Esophagus squamous epithelium (tissue), 5 donors: ENCODE results near the gene PIGV. TPM values are rescaled to one million over a fixed set of nuclear protein-coding genes. Genes with fewer than 3 reads are reported as not detected.
A peak's percentile ranks its signal among the peaks of the same experiment; 100 is the strongest.
"Not testable (repeated sequence)": the region's sequence is repeated elsewhere in the genome, so short reads cannot be mapped to it uniquely, and the experiment has no call there.

Source experiments
- DNase-seq: peaks from one replicate; lab custom pipeline; 2025; lab: John Stamatoyannopoulos, UW
- H3K27ac ChIP-seq, 4 donors: fragments of 200-600 bp; sonication (generic); one replicate each; pipeline ENCODE4 v1.5.1; 2016 to 2019; ENCODE audit warnings: mild to moderate bottlenecking in 1 of 4
- H3K27me3 ChIP-seq, 4 donors: fragments of 200-600 bp; sonication (generic); 1 replicate in 3 of 4; 2 replicates in 1 of 4; pipeline versions ENCODE4 v1.5.1 to v1.6.0; 2017 to 2021; ENCODE audit warnings: antibody characterized with exemption in 1 of 4
- H3K36me3 ChIP-seq, 3 donors: fragments of 200-600 bp; sonication (generic); one replicate each; pipeline ENCODE4 v1.5.1; 2016 to 2019
- H3K4me1 ChIP-seq, 3 donors: fragments of 200-600 bp; sonication (generic); one replicate each; pipeline ENCODE4 v1.5.1; 2017 to 2019
- H3K4me3 ChIP-seq, 4 donors: fragments of 200-600 bp; sonication (generic); 1 replicate in 3 of 4; 2 replicates in 1 of 4; pipeline ENCODE4 v1.5.1; 2016 to 2019; ENCODE audit warnings: mild to moderate bottlenecking in 2 of 4, moderate library complexity in 1 of 4
- H3K9me3 ChIP-seq, 3 donors: fragments of 200-600 bp; sonication (generic); one replicate each; pipeline ENCODE4 v1.5.1; 2016 to 2019
- CTCF ChIP-seq, 6 experiments: fragments of 450-650 bp in 4 of 6; fragments of 200-600 bp in 2 of 6; sonication (generic) in 2 of 6; IDR thresholded peaks; one replicate each; pipeline ENCODE4 v1.5.1; 2016 to 2019; ENCODE audit warnings: antibody characterized with exemption in 6 of 6, mild to moderate bottlenecking in 4 of 6, moderate library complexity in 4 of 6
- POLR2A ChIP-seq, 4 donors: fragments of 450-650 bp; IDR thresholded peaks; one replicate each; pipeline ENCODE4 v1.6.1; 2017; ENCODE audit warnings: antibody characterized with exemption in 4 of 4, mild to moderate bottlenecking in 4 of 4, moderate library complexity in 3 of 4
- WGBS, 2 donors: methylation state at CpG; one replicate each; pipeline ENCODE4 v1.1.5; 2018; 5-methylcytosine and 5-hydroxymethylcytosine counted together
- intact Hi-C: fragments of 100-400 bp; cut with DNase I; formaldehyde crosslinking; loops from one replicate; pipeline ENCODE4 v1.15.0; 2022
- total RNA-seq, 4 donors: library from RNA; depleted of rRNA; stranded (reverse); fragments of >200 nt; gene quantifications; one replicate each; pipeline ENCODE4 v1.1.0, GENCODE V29; 2016
- donor health status: DM: yes; HTN: yes; CAD: no.

Gene PIGV
- total RNA-seq, 4 donors from 2014 or later = 9.9 to 20.9 (median 13.1) TPM

GRCh38 chr1:26810105-26810504 lies 22.4 kb downstream of the PIGV start:
- H3K4me3 ChIP-seq, H3K36me3 ChIP-seq, H3K4me1 ChIP-seq, intact Hi-C loops, H3K27ac ChIP-seq, H3K9me3 ChIP-seq, H3K27me3 ChIP-seq, DNase-seq: not testable (repeated sequence)
- peak; percentile 60 to 83 (median 68) for TF ChIP-seq CTCF (IDR thresholded peaks at IDR 0.05)
- 54 to 56% methylated on average over 10 to 11 of the region's 11 CpGs for WGBS, 2 donors

- H3K27ac ChIP-seq = no peak overlapping the region
- TF ChIP-seq POLR2A (IDR thresholded peaks at IDR 0.05) (no peak), CTCF (IDR thresholded peaks at IDR 0.05) (no peak)
- H3K36me3 ChIP-seq = no peaks in the 10 kb centered on the region
- peaks cover 0 to 7% (median 0%) of the 10 kb centered on the region in 3 donors for H3K4me1 ChIP-seq
- no peak for DNase-seq
- no peak overlapping the region for H3K4me3 ChIP-seq
- H3K27me3 ChIP-seq = no peaks in the 10 kb centered on the region
- intact Hi-C loops = no loop called here
- WGBS, 2 donors = 57 to 77% methylated on average over 4 of the region's 4 CpGs
- H3K9me3 ChIP-seq = no peaks in the 10 kb centered on the region
Observed at GRCh38 chr1:26811057-26811456, 23.3 kb downstream of the PIGV start.

GRCh38 chr1:26811708-26812107 lies 24.0 kb downstream of the PIGV start:
- Histone ChIP-seq H3K9me3 (no peaks in the 10 kb centered on the region), H3K27me3 (no peaks in the 10 kb centered on the region), H3K36me3 (no peaks in the 10 kb centered on the region), H3K4me3 (no peak overlapping the region), H3K4me1 (peaks cover 0 to 7% (median 0%) of the 10 kb centered on the region in 3 donors), H3K27ac (no peak overlapping the region)
- intact Hi-C loops = no loop called here
- TF ChIP-seq POLR2A (IDR thresholded peaks at IDR 0.05) = no peak
- TF ChIP-seq CTCF (IDR thresholded peaks at IDR 0.05) = no peak
- no peak for DNase-seq

- intact Hi-C loops = no loop called here
- DNase-seq = no peak
- Histone ChIP-seq H3K4me1 (peaks cover 0 to 7% (median 0%) of the 10 kb centered on the region in 3 donors), H3K27ac (no peak overlapping the region), H3K36me3 (no peaks in the 10 kb centered on the region), H3K27me3 (no peaks in the 10 kb centered on the region), H3K4me3 (no peak overlapping the region), H3K9me3 (no peaks in the 10 kb centered on the region)
- TF ChIP-seq POLR2A (IDR thresholded peaks at IDR 0.05) = no peak
- no peak for TF ChIP-seq CTCF (IDR thresholded peaks at IDR 0.05)
- 86 to 89% methylated on average over 2 of the region's 2 CpGs for WGBS, 2 donors
Observed at GRCh38 chr1:26814377-26814776, 26.6 kb downstream of the PIGV start.

GRCh38 chr1:26814893-26815292 lies 27.1 kb downstream of the PIGV start:
- WGBS, 2 donors = 78 to 89% methylated on average over 3 of the region's 3 CpGs
- no peaks in the 10 kb centered on the region for H3K9me3 ChIP-seq
- H3K4me3 ChIP-seq = no peak overlapping the region
- peaks cover 0 to 7% (median 0%) of the 10 kb centered on the region in 3 donors for H3K4me1 ChIP-seq
- intact Hi-C loops = no loop called here
- no peak for DNase-seq
- H3K27me3 ChIP-seq = no peaks in the 10 kb centered on the region
- TF ChIP-seq CTCF (IDR thresholded peaks at IDR 0.05) = no peak
- TF ChIP-seq POLR2A (IDR thresholded peaks at IDR 0.05) = no peak
- no peaks in the 10 kb centered on the region for H3K36me3 ChIP-seq
- no peak overlapping the region for H3K27ac ChIP-seq
